HG03064 (cell line): ENCODE data around the gene C6orf58.

Experiments
- ATAC-seq: cut with Tn5 transposase; IDR thresholded peaks from one replicate; pipeline ENCODE4 v1.9.1; 2021; ENCODE audit warnings: low read depth; ENCODE audit not compliant: unreplicated experiment

The C6orf58 gene

DNA sequence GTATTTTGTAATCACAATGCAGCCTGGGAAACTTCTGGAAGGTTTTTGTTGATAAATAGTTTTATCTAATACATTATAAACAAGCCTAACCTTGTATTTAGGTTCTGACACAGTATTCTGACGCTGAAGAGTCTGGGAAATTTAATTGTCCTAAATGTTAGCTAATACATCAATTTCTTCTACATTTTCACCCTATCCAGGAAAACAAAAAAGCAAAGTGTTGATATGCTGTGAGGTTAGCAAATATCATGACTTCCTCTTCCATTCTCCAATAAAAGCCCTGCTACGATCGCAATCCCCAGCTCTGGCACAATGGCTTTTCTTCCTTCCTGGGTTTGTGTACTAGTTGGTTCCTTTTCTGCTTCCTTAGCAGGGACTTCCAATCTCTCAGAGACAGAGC, at the start of gene C6orf58:
Gene C6orf58 (plus strand): TSS at position 301 of the 400 bp plus-strand sequence. CDS start 12 bp downstream, at position 313.
- no peak for ATAC-seq

DNA sequence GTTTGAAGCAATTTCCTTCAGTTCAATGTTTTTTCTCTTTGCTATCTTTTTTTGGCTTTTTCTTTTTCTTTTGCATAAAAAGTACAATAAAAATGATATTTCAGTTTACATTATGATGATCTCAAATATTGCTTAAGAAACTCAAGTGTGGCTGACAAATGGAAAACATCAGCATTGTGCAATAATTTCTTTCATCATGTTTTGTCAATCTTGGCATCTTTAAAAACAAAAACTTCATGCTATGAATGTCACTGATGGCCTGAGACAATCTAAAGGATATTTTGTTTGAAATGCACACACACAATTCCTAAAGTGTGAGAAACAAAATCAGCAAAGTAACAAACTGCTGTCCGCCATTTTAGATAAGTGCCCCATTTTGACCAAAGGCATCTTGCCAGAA, 44.0 kb upstream of the C6orf58 start:
- no peak for ATAC-seq

DNA sequence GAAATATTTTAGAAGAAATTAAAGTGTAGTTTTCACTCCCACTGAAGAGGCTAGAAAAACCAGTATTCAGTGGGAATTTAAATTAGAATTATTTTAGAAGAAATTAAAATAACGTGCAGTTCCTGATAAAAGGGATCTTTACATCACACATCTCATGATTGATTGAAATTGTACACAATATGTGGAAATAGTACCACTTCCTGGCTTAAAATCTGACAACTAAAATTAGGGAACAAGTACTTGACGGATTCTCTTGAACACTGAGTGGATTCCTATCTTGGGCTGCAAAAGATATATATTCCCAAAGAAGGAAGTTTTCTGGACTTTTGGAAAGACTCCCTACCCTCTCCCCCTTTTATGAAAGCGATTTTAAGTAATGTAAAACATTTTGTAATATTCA, 43.2 kb upstream of the C6orf58 start:
- ATAC-seq, result no peak

DNA sequence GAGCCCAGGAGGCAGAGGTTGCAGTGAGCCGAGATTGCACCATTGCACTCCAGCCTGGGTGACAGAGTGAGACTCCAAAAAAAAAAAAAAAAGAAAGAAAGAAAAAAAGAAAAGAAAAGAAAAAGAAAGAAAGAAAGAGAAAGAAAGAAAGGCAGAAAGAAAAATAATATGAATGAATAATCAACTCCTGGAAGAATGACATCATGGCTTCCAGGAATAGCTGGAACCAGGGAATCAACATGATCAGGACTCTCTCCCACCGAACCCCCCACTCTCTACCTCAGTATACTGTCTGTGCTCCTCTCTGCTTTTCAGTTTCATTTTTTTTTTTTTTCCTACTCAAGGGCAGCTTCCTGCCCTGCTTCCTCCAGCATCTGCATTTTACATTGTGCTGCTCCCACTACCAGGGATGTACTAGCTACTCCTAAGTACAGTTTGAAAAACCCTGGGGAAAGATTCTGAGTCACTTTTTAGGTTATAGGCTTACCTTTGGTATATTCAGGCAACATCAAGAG, 38.2 kb upstream of the C6orf58 start:
- ATAC-seq, result no peak

DNA sequence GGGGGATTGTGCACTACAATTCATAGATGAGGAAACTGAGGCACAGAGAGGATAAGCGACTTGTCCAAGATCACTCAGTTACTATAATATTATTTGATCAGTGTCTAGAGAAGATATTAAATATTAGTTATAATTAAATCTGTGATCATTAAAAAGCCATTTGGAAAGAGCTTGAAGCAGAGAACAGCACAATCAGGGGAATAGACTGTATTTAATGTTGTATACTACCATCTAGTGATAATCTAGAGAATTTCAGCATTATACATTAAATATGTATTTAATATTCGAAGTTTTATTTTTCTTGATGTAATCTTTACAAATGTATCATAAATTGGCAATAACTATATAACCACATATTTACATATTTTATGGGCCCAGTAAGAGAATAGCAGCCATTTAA, 37.7 kb upstream of the C6orf58 start:
- no peak for ATAC-seq

DNA sequence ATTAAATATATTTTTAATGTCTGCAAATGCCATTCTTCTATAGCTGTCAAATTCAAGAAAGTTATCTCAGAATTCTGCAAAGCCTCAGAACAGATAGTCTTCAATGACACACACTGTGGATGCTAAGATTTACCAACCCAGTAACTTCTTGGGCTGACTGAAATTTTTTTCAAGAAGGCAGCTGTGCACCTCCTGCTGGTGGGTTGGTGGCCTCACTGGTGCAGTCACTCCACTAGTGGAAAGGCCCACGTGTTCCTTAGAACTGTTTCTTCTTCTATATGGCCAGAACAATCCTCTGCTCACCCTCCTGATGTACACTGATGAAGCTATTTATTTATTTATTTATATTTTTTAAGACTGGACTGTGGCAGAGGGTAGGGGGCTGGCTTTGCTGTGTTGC, 29.8 kb upstream of the C6orf58 start:
- ATAC-seq, result no peak

DNA sequence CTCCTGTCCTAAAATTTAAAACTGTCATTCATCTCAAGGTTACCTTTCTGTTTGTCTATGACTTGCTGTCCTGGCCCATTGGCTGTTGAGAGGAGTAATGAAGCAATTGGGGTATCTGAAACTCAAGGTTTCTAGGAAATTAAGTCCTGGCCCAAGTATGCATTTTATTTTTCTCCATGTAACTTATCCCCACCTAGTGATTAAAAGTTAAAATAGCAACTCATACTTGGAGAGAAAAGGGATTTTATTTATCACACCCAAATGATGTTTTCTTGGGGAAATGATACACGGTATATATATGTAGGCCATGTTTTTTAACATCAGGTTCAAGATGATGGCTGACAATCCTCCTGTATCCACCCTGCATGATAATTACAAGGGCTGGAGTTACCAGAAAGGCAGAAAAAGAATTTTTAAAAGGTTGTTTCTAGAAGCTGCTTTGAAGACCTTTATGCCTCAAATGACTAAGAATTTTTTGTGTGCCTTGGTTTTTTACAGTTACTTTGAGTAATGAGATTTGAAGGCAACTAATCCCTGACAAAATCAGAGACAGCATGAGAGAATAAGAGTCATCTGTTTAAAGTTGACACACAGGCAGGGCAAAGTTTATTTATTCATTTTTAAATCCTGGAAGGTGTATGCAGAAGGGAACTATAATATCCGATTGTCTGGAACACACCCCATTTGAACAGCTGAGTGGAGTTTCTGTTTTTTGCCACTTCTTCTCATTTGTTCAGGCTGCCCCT, 28.9 kb upstream of the C6orf58 start:
- ATAC-seq, result no peak

DNA sequence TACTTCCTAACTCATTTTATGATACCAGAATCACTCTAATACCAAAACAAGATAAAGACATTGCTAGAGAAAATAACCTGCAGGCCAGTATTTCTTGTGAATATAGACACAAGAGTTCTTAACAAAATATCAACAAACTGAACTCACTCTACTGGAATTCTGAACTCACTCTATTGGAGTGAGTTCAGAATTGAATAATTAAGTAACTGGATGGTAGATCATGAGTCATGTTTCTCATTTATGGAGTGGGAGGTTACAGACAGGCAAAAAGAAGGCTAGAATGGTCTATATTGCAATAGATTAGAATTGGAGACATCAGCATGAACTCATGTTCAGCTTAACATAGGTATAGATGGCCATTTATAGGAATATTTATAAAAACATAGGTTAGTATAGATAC, 26.6 kb upstream of the C6orf58 start:
- ATAC-seq, result no peak

DNA sequence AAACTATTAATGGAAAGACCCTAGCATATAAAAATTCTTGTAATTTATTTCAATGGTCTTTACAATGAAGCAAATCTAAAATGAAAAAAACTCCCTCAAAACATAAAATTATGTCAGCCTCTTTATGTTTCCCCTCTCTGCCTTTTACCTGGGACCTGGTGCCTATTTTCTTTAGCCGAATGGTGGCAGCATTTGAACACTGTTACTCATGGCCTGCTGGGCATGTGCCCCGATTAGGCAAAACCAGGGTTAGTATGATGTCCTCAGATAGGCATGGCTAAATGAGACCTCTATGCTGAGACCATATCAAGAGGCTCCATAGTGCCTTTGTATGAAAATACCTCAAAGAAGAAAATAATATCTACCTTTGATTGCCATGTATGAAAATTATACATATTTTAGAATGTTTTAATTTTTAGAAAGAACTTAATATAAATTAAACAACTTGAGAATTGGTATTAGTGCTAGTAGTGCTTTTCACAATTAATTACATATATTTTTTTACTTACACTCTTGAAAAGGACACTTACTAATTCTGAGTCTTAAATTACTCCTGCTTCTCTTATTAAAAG, 22.5 kb upstream of the C6orf58 start:
- no peak for ATAC-seq

DNA sequence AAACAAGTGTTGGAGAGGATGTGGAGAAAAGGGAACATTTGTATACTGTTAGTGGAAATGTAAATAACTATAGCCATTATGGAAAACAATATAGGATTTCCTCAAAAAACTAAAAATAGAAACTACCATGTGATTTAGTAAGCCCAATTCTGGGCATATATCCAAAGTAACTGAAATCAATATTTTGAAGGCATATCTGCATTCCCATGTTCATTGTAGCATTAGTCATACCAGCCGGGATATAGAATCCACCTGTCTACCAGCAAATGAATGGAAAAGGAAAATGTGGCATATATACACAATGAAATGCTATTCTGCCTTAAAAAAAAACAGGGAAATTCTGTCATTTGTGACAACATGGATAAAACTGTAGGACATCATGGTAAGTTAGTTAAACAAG, 15.3 kb upstream of the C6orf58 start:
- no peak for ATAC-seq

DNA sequence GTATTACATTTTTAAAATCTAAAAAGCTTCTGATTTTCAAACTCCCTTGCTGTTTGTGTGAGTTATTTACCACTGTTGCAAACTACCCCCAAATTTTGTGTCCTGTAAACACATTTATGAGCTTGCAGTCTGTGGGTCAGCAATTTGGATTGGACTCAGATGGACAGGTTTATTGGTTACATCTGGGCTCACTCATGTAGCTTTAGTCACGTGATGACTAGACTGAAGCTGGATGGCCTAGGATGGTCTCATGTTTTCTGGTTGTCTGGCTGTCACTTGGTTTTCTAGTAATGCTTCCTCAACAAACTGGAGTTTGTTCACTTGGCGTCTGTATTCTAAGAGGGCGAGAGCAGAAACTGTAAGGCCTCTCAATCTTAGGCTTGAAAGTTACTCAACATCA, 12.2 kb upstream of the C6orf58 start:
- no peak for ATAC-seq

DNA sequence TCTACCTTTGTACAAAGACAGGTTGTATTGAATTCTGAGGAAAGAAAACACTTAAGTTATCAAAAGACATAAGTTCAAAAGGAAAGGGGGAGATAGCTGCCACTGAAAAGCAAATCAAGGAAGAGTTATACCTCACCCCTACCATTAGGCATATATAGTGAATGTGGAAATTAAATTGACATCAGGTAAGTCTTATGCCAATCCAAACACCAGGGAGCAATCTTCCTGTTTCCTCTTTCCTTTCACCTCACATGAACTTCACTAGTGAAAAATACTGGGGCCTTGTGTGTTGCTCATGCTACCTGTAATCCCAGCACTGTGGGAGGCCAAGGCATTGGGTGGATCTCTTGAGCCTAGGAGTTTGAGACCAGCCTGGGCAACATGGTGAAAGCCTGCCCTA, 10.9 kb upstream of the C6orf58 start:
- ATAC-seq, result no peak

DNA sequence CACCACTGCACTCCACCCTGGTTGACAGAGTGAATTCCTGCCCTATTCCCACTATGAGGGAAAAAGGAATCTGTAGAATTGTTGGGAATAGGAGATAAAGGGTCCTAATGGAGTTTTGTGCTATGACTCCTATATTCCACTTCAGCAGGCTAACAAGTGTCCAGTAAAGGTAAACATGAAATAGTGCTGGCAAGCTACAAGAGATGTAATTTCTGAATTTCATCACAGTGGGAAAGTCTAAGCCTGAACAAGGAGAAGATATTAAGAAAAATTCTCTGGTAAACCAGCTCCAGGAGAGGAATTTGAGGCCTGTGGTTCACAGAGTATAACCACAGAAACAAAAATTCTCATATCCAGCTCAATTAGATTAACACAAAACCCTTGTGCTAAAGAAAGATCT, 10.3 kb upstream of the C6orf58 start:
- no peak for ATAC-seq

DNA sequence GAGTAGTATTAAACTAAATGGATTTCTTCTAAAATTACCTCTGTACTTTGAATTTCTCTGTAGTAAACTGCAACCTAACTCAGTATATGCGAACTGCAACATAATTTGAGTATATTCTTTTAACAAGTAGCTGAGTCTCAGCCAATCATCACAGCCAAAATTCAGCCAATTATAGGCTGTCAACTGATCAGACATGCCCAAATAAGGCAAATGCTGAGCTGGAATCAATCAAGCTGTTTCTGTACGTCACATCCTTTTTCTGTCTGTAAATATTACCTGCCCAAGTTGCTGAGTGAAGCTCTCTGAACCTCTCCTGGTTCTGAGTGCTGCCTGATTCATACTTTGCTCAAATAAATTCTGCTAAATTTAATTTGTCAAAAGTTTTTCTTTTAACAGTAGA, 9.5 kb upstream of the C6orf58 start:
- ATAC-seq, result no peak

DNA sequence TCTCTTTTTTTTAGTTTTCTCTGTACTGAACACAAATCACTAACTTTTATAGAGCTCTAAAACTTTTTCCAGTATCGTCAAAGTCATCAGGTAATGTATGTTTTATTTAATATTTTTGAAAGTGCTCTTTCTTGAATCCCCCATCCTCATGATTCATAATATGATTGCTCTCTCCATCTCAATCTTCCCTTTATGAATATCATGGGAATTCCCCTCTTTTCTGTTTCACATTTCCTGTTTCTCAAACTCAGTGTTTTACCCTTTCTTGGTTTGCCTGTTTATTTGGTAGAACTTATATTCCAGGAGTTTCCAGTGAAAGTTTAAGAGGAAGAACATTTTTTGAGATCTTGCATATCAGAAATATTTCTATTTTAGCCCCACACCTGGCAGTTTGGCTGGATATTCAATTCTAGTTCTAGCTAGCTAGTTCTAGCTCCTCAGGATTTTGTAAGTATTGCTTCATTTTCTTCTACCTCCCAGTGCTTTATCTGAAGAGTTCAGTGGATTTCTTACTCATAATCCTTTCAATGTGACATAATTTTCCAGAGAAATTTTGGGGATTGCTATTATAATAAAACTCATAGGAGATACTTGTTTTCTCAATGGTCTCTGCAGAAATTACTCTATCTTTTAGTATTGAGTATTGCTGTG, 6.1 kb upstream of the C6orf58 start:
- peak; percentile 72 for ATAC-seq

DNA sequence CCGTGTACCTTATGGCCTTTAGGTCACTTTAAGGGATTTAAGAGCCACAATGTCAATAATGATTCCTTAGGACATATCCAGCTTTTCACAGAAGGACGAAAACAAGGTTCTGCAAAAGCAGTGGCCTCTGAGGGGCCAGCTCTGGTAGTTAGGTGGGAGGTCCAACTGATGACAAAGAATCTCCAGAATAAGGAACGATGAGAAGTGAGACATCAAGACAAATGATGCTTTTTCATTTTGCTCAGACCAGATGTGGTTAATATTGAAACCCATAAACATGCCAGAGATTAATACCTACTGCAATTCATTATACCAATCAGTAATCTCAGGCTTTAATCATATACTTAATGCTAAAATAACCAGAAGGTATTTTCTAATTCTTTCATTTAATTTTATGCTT, 1.9 kb downstream of the C6orf58 start:
- ATAC-seq, result no peak

DNA sequence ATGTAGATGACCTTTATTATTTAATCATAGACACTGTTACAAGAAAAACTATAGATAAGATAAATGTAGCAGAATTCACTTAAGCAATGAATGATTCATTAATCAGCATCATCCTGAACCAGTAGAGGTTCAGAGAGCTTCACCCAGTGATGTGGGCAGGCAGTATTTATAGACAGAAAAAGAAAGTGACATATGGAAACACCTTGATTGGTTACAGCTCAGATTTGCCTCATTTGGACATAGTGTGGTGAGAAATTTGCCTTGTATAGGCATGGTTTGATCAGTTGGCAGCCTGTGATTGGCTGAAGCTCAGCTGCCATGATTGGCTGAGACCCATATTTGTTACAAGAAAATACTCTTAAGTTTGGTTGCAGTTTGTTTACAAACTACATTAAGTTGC, 4.6 kb downstream of the C6orf58 start:
- no peak for ATAC-seq

DNA sequence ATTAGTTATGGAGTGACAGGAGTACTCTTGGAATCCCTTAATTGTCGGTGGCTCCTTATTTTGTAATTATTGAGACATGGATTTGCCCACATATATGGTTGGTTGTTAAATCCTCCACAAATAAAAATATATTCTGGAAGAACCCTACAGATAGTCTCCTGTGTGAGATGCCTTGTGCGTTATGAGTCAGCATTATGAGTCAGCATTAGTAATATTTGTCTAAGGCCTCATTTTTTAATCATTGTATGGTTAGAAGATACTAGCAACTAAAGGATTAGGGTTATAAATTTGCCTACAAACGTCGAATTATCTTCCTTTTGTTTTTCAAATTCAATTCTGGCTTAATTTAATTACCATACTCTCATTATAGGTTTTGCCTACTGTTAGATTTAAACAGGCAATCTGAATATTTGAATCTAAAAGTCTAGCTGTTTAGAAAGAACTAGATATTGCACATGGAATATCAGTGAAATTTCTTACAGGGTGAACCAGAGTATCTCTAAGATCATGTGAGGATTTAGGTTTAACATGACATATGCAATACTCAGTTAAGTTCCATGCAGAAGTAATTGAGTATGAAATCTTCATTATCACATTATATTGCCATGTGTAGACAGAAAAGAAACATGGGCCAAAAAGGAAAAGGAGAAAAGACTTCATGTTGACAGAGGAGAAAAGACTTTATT, 5.9 kb downstream of the C6orf58 start:
- no peak for ATAC-seq

DNA sequence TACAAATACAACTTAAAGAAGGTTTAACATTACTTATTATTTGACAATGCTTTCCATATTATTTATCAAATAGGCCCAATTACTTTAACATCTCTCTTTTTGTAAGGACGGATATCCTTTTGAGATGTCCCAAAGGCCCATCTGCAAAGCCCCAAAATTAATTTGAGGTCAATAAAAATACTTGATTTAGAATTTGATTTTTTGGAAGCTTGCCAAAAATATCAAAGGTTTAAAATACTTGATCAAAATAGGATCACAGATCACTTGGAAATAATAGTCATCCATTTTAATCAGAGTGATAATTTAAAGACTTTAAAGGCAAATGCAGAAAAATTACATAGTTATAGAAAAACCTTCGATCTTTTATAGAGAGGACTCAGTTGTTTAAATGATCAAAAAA, 8.1 kb downstream of the C6orf58 start:
- no peak for ATAC-seq

DNA sequence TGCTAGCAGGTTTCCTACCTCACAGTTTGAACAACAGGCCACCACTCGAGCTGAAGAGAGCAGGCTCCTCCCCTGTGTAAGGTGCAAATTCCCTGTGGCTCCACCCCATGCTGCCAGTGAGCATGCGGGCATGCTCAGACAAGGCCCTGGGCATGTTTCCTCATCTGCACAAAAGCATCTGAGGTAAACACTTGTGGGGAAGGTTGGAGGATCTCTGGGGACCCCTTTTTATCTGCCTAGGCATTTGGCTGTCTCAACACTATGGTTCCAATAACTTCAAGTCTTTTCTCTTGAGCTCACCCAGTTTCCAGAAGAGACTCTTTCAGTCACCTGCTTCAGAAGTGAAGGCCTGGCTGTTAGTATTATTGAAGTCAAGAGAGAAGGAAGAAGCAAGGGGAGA, 9.4 kb downstream of the C6orf58 start:
- no peak for ATAC-seq

DNA sequence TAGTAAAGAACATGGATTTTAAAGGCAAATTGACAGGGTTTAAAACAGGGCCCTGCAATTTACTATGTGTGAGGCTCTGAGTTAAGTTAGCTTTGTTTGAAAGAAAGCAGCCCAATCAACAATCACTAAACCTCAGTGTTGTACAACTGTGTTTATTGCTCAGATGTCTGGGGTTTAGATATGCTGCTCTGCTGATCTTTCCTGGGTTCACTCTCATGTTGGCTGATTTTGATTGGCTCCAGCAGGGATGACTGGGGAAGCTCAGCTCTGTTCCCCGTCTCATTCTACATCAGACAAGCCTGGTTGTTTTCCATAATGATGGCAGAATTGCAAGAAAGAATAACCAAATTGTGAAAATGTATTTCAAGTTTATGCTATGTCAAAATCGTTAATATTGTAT, 10.9 kb downstream of the C6orf58 start:
- no peak for ATAC-seq
